K562 treated with DMSO at 1 percent for 4 hours (cell line): ENCODE data around the gene SLC15A4. TPM values are rescaled to one million over a fixed set of nuclear protein-coding genes. Genes with fewer than 3 reads are reported as not detected.

Experiments used
- total RNA-seq: library from RNA; unstranded; fragments of 300-600 nt; gene quantifications from 2 replicates; pipeline ENCODE4 v1.2.3, GENCODE V29; 2022; ENCODE audit not compliant: insufficient read depth

Gene SLC15A4
- 9.9 and 11.1 TPM in 2 replicates for total RNA-seq

GRCh38 chr12:128823916-128824839 lies at the start of gene SLC15A4:
Gene SLC15A4, minus strand, starts transcription at chr12:128823958. Its CDS starts 15 bp downstream, at chr12:128823943.

GRCh38 chr12:128852885-128853599 lies 29.3 kb upstream of the SLC15A4 start, which contains the start of gene GLT1D1:
Gene GLT1D1, plus strand, starts transcription at chr12:128853478. Its CDS starts 104 bp downstream, at chr12:128853582.

Other genes with a start within 250 kb of the SLC15A4 start
- gene GLT1D1, start 29.5 kb upstream of the SLC15A4 start, total RNA-seq = not detected in 2 replicates